Cerebellar nuclear complex (tissue), 1 donor: ENCODE results near the gene MS4A7.
"Not testable (repeated sequence)": the region's sequence is repeated elsewhere in the genome, so short reads cannot be mapped to it uniquely, and the experiment has no call there.

Experiments
- DNase-seq, 2 experiments: peaks; one replicate each; lab custom pipeline; 2025; lab: John Stamatoyannopoulos, UW

The MS4A7 gene

GRCh38 chr11:60378354-60378753, at the start of gene MS4A7:
Gene MS4A7 (plus strand): TSS chr11:60378532. CDS start chr11:60383142, 4,610 bp downstream.
- DNase-seq, result no peak

GRCh38 chr11:60332846-60333245, 45.5 kb upstream of the MS4A7 start:
- DNase-seq, result no peak

GRCh38 chr11:60334005-60334620, 44.2 kb upstream of the MS4A7 start:
- DNase-seq, result no peak

- DNase-seq, result no peak
Observed at GRCh38 chr11:60336767-60337391, 41.5 kb upstream of the MS4A7 start.

GRCh38 chr11:60338053-60338452, 40.3 kb upstream of the MS4A7 start:
- no peak for DNase-seq

- DNase-seq, result no peak
Observed at GRCh38 chr11:60339356-60339755, 39.0 kb upstream of the MS4A7 start.

- no peak for DNase-seq
Observed at GRCh38 chr11:60343094-60343704, 35.1 kb upstream of the MS4A7 start.

- DNase-seq, result peak in 1 of 2 experiments; percentile 41
Observed at GRCh38 chr11:60344146-60344545, 34.2 kb upstream of the MS4A7 start.

- no peak for DNase-seq
Observed at GRCh38 chr11:60345489-60345888, 32.8 kb upstream of the MS4A7 start.

GRCh38 chr11:60347084-60347797, 31.1 kb upstream of the MS4A7 start:
- DNase-seq, result no peak

- DNase-seq, result no peak
Observed at GRCh38 chr11:60348116-60348515, 30.2 kb upstream of the MS4A7 start.

- DNase-seq, result no peak
Observed at GRCh38 chr11:60349990-60350389, 28.3 kb upstream of the MS4A7 start.

GRCh38 chr11:60357771-60358170, 20.6 kb upstream of the MS4A7 start:
- DNase-seq, result no peak

GRCh38 chr11:60360621-60361020, 17.7 kb upstream of the MS4A7 start:
- no peak for DNase-seq

GRCh38 chr11:60362241-60362640, 16.1 kb upstream of the MS4A7 start:
- DNase-seq, result no peak

GRCh38 chr11:60363542-60364470, 14.5 kb upstream of the MS4A7 start:
- no peak for DNase-seq

GRCh38 chr11:60366262-60366904, 11.9 kb upstream of the MS4A7 start:
- DNase-seq, result not testable (repeated sequence)

GRCh38 chr11:60367009-60367408, 11.3 kb upstream of the MS4A7 start:
- no peak for DNase-seq

- DNase-seq, result no peak
Observed at GRCh38 chr11:60367896-60368295, 10.4 kb upstream of the MS4A7 start.

- no peak for DNase-seq
Observed at GRCh38 chr11:60370252-60370810, 8.0 kb upstream of the MS4A7 start.

GRCh38 chr11:60370811-60371298, 7.5 kb upstream of the MS4A7 start:
- no peak for DNase-seq
